BE2C (cell line): ENCODE measurements around the gene TTC23.

ENCODE experiments used
- DNase-seq: peaks from one replicate; pipeline ENCODE4 v3.0.0-alpha.2; 2020
- H3K27me3 ChIP-seq: fragments of 250-450 bp; sonication (Bioruptor Pico); 2 replicates; pipeline ENCODE4 v1.5.1; 2020; ENCODE audit warnings: mild to moderate bottlenecking
- H3K36me3 ChIP-seq: fragments of 250-450 bp; sonication (Bioruptor Pico); 2 replicates; pipeline ENCODE4 v1.5.1; 2020; ENCODE audit warnings: mild to moderate bottlenecking
- H3K4me1 ChIP-seq: fragments of 250-450 bp; sonication (Bioruptor Pico); 2 replicates; pipeline ENCODE4 v1.5.1; 2020
- H3K4me3 ChIP-seq: 2 replicates; pipeline ENCODE4 v1.5.1; 2011; ENCODE audit warnings: low read depth, low read length
- H3K9me3 ChIP-seq: fragments of 250-450 bp; sonication (Bioruptor Pico); 2 replicates; pipeline ENCODE4 v1.5.1; 2020
- CTCF ChIP-seq: IDR thresholded peaks from 2 replicates; pipeline ENCODE4 v1.5.1; 2012; ENCODE audit warnings: mild to moderate bottlenecking, low read depth, low read length

Gene TTC23

GRCh38 chr15:99128411-99128810, 121.0 kb downstream of the TTC23 start:
- no peak for DNase-seq
- Histone ChIP-seq H3K4me1 (peaks cover 29% of the 10 kb centered on the region), H3K9me3 (no peaks in the 10 kb centered on the region), H3K36me3 (peaks cover 79% of the 10 kb centered on the region), H3K27me3 (no peaks in the 10 kb centered on the region), H3K4me3 (no peak overlapping the region)
- TF ChIP-seq CTCF, result no peak

GRCh38 chr15:99127773-99128172, 121.6 kb downstream of the TTC23 start:
- Histone ChIP-seq H3K4me1 (peaks cover 26% of the 10 kb centered on the region), H3K36me3 (peaks cover 79% of the 10 kb centered on the region), H3K9me3 (no peaks in the 10 kb centered on the region), H3K27me3 (no peaks in the 10 kb centered on the region), H3K4me3 (no peak overlapping the region)
- DNase-seq, result no peak
- no peak for TF ChIP-seq CTCF

GRCh38 chr15:99126930-99127329, 122.5 kb downstream of the TTC23 start:
- Histone ChIP-seq H3K9me3 (no peaks in the 10 kb centered on the region), H3K27me3 (no peaks in the 10 kb centered on the region), H3K36me3 (peaks cover 71% of the 10 kb centered on the region), H3K4me1 (peaks cover 26% of the 10 kb centered on the region), H3K4me3 (no peak overlapping the region)
- TF ChIP-seq CTCF, result no peak
- DNase-seq, result no peak

GRCh38 chr15:99126131-99126588, 123.2 kb downstream of the TTC23 start:
- Histone ChIP-seq H3K4me1 (peaks cover 30% of the 10 kb centered on the region), H3K4me3 (no peak overlapping the region), H3K9me3 (no peaks in the 10 kb centered on the region), H3K36me3 (peaks cover 63% of the 10 kb centered on the region), H3K27me3 (no peaks in the 10 kb centered on the region)
- no peak for TF ChIP-seq CTCF
- DNase-seq, result no peak

- H3K27me3 ChIP-seq, result no peaks in the 10 kb centered on the region
- no peak overlapping the region for H3K4me3 ChIP-seq
- H3K36me3 ChIP-seq, result peaks cover 56% of the 10 kb centered on the region
- DNase-seq, result no peak
- H3K4me1 ChIP-seq, result peaks cover 34% of the 10 kb centered on the region
- H3K9me3 ChIP-seq, result no peaks in the 10 kb centered on the region
- TF ChIP-seq CTCF, result no peak
Measured at GRCh38 chr15:99125061-99125891, 124.1 kb downstream of the TTC23 start.

GRCh38 chr15:99124641-99125040, 124.7 kb downstream of the TTC23 start:
- Histone ChIP-seq H3K36me3 (peaks cover 55% of the 10 kb centered on the region), H3K4me3 (no peak overlapping the region), H3K4me1 (peaks cover 34% of the 10 kb centered on the region), H3K27me3 (no peaks in the 10 kb centered on the region), H3K9me3 (no peaks in the 10 kb centered on the region)
- no peak for DNase-seq
- TF ChIP-seq CTCF, result no peak
